ENCODE measurements around the gene MDFIC2.

Gene MDFIC2

DNA sequence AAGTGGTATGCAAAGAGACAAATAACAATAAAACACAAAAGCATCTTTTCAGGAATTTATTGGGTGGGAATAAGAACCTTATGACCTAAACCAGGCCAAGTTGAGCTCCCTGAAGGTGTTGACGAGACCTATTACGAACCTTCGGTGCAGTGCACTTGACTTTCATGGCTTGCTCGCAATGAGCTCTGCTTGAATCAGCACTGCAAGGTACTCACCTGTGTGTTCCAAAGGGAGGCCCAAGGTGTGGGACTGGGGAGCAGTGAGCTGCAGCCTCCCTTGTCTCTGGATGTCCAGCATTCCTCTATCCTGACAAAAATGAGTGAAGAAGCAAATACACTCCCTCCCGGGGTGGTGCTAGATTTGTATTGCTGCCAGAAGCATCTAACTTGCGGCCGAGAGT is at the start of gene MDFIC2:
Gene MDFIC2, minus strand, starts transcription at position 303 of the 400 bp plus-strand sequence. CDS start 665 bp downstream, outside the sequence.
- TF ChIP-seq GATA2 (IDR thresholded peaks at IDR 0.05; ENCODE audit: low read depth, low read length) (no peak), GATA3 (IDR thresholded peaks at IDR 0.05; ENCODE audit: low read depth, low read length) (no peak)

DNA sequence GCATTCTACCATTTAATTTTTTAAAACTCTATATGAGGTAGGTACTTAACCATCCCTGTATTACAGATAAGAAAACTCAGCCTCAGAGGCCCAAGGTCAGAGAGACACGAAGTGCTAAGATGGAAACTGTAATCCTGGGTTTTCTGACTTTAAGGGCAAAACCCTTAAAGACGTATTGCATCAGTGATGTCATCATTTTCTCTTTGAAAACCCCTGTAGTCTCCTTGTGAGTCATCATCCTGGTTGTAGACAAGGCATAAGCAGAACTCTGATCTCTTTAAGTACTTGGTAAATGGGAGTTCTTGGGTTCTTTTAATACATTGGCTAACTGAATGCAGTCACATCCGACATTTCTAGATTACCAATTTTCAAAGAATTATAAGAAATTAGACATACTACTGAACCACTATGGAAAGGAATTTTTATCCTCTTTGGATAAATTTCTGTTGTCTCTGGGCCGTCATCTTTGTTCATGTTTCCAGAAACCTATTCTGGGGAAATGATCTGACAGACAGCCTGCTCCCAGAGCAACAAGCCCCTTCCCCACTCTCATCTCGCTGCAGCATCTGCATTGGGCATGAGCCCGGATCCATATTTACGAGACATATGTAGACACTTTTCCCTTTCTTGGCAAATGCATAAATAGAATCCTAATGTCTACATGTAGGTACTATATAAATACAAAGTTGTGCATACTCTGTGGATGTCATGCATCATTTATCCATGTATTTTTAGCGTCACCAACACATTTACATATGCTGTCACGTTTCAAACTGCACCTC is 48.7 kb upstream of the MDFIC2 start:
- TF ChIP-seq GATA2 (IDR thresholded peaks at IDR 0.05; ENCODE audit: low read depth, low read length), result no peak
- no peak for TF ChIP-seq GATA3 (IDR thresholded peaks at IDR 0.05; ENCODE audit: low read depth, low read length)

DNA sequence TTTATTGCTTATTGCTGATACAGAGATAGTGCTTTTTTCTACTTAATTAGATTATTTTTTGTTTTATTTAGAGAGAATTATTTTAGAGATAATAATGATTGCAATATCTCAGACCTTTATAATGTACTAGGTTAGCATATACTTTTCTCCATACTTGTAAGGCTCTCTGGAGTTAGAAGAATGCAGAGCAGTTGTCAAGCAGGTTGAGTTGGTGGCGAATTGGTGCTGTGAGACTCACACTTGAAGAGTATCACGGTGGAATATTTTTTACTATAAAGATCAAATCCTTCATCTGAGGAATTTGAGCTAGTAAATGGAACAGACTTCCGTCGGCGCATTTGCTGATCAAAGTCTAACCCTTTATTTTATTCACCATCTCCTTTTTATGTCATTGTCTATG is 47.3 kb upstream of the MDFIC2 start:
- TF ChIP-seq GATA2 (IDR thresholded peaks at IDR 0.05; ENCODE audit: low read depth, low read length), result no peak
- no peak for TF ChIP-seq GATA3 (IDR thresholded peaks at IDR 0.05; ENCODE audit: low read depth, low read length)

DNA sequence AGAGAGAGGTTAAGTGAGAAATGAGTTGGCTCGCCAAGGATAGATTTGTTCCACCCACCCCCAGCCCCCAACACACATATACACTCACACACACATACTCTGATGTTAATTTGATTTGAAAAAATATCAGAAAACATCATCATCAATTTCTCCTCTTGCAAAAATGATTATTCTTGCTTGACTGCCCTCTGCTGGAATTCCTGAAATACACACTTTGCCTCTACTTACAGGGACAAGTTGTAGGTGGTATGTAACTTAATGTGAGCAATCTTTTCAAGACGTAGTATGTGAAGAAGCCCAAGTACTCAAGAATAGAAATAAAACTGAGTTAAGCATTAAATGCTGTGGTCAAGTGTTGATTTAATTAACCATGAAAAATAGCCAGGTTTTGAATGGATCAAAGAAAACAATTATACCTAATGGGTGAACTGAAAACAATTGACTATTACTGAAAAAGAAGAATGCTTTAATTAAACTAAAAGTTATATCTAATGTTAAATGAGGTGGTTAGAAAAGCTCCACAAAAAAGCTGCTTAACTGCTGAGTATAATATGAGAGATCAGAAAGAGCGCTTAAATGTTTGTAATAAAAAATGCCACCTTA is 46.6 kb upstream of the MDFIC2 start:
- TF ChIP-seq GATA2 (IDR thresholded peaks at IDR 0.05; ENCODE audit: low read depth, low read length), result no peak
- no peak for TF ChIP-seq GATA3 (IDR thresholded peaks at IDR 0.05; ENCODE audit: low read depth, low read length)

DNA sequence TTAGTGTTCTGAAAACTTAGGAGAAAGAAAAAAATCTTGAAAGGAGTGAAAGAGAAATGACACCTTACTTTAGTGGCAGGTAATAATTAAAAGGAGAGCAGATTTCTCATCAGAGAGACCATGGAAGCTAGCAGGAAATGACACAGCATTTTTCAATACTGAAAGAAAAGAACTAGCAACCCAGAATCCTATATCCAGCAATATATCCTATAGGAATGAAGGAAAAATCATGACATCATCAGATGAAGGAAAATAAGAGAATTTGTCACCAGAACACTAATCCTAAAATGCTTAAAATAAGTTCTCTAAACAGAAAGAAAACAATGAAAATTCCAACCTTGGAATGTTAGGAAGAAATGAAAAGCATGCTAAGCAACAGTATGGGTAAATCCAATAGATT is 39.8 kb upstream of the MDFIC2 start:
- TF ChIP-seq GATA2 (IDR thresholded peaks at IDR 0.05; ENCODE audit: low read depth, low read length) (no peak), GATA3 (IDR thresholded peaks at IDR 0.05; ENCODE audit: low read depth, low read length) (no peak)

DNA sequence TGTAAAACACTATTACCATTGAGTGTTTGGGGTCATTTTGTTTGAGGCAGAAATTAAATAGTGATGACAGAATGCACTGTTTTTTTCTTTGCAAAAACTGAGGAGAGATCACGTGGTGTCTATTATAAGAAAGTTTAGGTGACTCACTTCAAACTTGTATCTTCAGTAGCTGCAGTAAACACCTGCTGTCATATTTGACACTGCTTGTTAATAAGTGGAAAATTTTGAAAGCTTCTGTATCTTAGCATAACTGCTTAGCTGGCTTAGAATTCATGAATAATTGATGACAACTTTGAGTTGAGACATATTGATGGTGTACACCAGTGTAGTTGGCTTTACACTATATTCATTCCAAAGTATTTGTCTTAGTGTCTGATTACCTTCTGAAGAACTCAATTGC is 29.7 kb upstream of the MDFIC2 start:
- TF ChIP-seq GATA2 (IDR thresholded peaks at IDR 0.05; ENCODE audit: low read depth, low read length) (no peak), GATA3 (IDR thresholded peaks at IDR 0.05; ENCODE audit: low read depth, low read length) (no peak)

DNA sequence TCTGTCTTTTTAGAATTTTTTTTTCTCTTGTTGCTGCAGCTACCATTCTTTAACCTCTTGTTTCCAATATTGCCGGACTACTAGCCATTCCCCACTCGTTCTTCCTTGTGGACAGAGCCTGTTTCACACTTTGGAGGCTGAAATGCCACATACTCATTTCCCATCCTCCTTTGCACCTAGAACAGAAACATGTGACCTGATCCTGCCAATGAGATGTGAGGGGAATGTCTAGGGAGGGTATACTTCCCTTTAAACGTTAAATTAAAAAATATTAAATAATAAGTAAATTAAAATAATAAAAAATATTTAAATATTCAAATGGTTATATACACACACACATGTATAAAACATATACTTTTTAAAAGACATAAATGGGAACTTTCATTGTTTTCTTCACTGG is 20.6 kb upstream of the MDFIC2 start:
- TF ChIP-seq GATA3 (IDR thresholded peaks at IDR 0.05; ENCODE audit: low read depth, low read length) (no peak), GATA2 (IDR thresholded peaks at IDR 0.05; ENCODE audit: low read depth, low read length) (no peak)

DNA sequence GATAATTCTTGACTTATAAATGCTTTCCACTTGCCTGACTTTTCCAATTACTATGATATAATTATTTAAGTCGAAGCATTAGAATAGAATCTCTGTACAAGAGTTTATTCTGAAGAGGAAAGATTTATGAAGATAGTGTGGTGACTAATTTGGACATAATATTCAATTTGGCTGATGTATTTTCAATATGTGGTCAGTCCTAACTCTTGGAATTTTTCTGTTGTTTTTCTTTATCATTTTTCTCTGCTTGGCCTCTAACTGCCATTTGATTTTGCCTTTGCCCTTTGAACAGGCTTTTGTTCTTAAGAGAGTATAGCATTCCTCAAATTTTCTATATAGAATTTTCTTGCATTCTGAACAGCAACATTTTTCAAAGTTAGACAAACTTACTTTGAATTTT is 2.6 kb upstream of the MDFIC2 start:
- TF ChIP-seq GATA3 (IDR thresholded peaks at IDR 0.05; ENCODE audit: low read depth, low read length) (no peak), GATA2 (IDR thresholded peaks at IDR 0.05; ENCODE audit: low read depth, low read length) (no peak)

DNA sequence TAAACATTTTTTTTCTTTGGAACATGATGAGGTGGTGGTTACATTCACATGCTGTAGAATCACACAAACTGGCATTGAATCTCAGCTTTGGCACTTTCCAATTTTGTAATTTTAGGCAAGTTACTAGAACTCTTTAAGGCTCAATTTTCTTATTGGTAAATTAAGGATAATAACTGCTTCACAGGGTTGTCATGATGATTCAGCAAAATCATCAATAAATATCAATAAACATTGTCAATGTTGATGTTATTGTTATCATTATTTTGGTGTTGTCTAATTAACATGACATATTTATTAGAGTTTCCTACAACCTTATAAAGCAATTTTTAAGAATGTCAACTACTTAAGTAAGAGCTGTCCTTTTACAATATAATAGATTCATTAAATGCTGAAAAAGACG is 1.6 kb downstream of the MDFIC2 start:
- TF ChIP-seq GATA2 (IDR thresholded peaks at IDR 0.05; ENCODE audit: low read depth, low read length) (no peak), GATA3 (IDR thresholded peaks at IDR 0.05; ENCODE audit: low read depth, low read length) (no peak)

DNA sequence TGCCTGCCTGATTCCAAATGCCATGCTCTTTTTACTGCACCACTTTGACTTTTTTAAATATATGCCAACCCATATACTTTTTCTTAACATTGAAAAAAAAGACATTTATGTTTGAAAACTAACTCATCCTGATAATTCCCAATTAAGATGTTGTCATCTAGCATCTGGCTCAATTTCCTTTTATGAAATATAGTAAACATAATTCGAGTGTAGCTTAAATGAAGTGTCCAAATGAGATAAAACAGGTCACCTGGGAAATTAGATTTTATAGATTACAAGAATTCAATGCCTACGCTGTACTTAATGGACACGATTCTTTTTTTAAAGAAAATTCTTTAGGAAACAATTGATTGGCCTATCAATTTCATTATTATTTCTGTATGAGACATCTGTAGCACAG is 2.8 kb downstream of the MDFIC2 start:
- peak; percentile 57; the same call in 1 of the 2 replicates for TF ChIP-seq GATA3 (IDR thresholded peaks at IDR 0.05; ENCODE audit: low read depth, low read length)
- no peak for TF ChIP-seq GATA2 (IDR thresholded peaks at IDR 0.05; ENCODE audit: low read depth, low read length)

DNA sequence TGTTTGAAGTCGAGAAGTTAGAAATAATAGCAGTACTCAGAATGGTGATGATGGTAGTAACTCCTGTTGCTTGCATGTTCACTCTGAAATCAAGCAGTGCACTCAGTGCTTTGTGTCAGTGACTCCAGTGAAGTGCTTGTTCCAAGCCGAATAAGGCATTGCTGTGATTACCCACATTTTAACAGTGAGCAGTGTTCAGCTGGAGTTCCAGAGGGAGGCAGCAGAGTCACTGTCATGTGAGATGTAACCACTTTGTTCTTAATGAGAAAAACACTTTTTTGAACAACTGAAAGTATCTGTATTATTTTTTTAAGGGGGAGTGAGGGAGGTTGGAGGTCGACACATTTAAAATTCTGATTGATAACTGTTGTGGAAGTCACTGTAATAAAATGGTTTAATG is 3.7 kb downstream of the MDFIC2 start:
- TF ChIP-seq GATA2 (IDR thresholded peaks at IDR 0.05; ENCODE audit: low read depth, low read length) (no peak), GATA3 (IDR thresholded peaks at IDR 0.05; ENCODE audit: low read depth, low read length) (no peak)

DNA sequence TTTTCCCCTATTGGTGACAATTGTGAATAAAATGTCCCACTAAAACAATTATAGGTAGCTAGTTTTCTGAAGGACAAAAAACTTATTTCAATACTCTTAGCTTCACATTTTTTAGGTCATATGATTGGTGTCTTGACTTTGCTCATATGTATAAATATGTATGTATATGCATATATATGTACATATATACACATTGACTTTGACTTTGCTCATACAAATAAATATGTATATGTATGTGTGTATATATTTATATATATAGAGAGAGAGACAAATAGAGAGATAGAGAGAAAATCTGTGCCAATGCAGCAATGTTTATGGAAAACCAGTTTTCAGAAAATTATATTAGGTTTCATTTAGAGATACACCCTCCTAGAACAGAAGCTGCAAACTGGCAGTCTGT is 5.7 kb downstream of the MDFIC2 start:
- TF ChIP-seq GATA3 (IDR thresholded peaks at IDR 0.05; ENCODE audit: low read depth, low read length), result no peak
- TF ChIP-seq GATA2 (IDR thresholded peaks at IDR 0.05; ENCODE audit: low read depth, low read length), result no peak

DNA sequence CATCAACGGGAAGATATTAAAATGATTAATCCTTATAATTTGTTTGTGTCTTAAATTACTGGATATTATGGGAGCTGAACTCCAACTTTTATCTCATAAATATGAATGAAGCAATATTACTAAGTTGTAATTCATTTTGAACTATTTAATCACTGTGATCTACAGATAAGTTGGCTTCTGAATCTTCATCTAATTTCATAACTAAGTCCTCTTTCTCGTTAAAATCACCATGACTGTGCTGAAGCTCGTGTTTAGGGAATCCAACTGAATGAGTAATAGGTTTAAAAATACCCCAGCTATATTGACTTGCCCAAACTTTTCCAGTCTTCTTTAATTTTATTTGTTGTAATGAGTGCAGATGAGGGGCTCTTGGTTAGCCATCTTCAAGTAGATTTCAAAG is 14.1 kb downstream of the MDFIC2 start:
- TF ChIP-seq GATA3 (IDR thresholded peaks at IDR 0.05; ENCODE audit: low read depth, low read length), result no peak
- no peak for TF ChIP-seq GATA2 (IDR thresholded peaks at IDR 0.05; ENCODE audit: low read depth, low read length)

DNA sequence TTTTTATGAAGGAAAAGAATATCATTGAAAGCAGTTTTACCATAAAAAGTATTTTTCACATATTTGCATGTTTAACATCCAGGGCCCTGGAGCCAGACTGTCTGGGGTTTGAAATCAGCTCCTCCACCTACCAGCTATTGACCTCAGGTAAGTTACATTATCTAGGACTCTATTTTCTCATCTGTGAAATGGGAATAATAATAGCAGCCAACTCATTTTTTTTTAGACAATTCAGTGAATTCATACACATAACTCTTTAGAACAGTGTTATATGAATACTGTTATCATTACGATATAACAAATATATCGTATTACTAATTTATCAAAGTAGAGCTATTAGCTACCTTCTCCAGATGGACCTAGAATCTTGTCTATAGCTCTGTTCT is 21.3 kb downstream of the MDFIC2 start:
- TF ChIP-seq GATA3 (IDR thresholded peaks at IDR 0.05; ENCODE audit: low read depth, low read length), result no peak
- no peak for TF ChIP-seq GATA2 (IDR thresholded peaks at IDR 0.05; ENCODE audit: low read depth, low read length)

DNA sequence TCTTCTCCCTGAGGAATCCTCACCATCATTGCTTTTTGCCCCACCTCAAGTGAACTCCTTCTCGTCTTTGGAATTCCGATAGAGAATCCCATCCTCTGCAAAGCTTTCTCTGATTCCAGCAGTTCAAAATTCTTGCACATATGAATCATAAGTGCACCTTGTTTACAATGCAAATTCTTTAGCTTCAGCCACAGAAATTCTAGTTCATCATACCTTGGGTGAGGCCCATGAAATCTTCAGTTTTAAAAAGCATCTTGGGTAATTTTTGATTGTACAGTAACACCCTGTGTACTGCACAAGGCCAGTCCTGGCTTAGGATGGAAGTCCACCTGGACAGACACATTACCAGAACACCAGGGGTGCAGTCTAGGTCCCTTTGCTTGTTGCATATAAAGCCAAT is 30.8 kb downstream of the MDFIC2 start:
- TF ChIP-seq GATA3 (IDR thresholded peaks at IDR 0.05; ENCODE audit: low read depth, low read length) (no peak), GATA2 (IDR thresholded peaks at IDR 0.05; ENCODE audit: low read depth, low read length) (no peak)
